Stimulated activated CD4-positive, alpha-beta T cell treated with anti-CD3 and anti-CD28 coated beads, TNF-alpha, amount 100 ng/mL, for 24 hours (primary cell): Measurements from ENCODE around the gene DENND1A.

Experiments used
- DNase-seq, 3 experiments: peaks; one replicate each; pipeline ENCODE4 v3.0.0-alpha.2; 2020; ENCODE audit warnings: low read depth in 3 of 3

The DENND1A gene

GRCh38 chr9:123392802-123393201, 537.1 kb downstream of the DENND1A start:
- no peak for DNase-seq

- DNase-seq: no peak
Observed at GRCh38 chr9:123391946-123392345, 538.0 kb downstream of the DENND1A start.

DNA sequence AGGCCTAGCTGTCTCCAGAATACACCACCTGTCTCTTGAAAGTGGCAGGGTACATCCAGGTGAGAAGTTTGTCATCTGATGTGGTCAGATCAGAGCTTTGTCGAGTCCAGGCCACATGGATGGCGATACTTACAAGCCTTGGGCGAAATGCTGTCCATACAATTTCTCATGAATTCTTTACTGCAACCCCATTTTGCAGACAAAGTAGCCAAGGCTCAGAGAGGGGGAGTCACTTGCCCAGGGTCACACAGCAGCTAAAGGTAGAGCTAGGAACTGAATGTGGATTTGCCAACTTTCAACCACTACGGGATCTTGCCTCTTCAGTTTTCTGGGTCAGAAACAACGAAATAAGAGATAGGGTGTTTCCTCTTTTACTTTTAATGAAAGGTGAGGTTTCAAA, 538.7 kb downstream of the DENND1A start:
- no peak for DNase-seq

DNA sequence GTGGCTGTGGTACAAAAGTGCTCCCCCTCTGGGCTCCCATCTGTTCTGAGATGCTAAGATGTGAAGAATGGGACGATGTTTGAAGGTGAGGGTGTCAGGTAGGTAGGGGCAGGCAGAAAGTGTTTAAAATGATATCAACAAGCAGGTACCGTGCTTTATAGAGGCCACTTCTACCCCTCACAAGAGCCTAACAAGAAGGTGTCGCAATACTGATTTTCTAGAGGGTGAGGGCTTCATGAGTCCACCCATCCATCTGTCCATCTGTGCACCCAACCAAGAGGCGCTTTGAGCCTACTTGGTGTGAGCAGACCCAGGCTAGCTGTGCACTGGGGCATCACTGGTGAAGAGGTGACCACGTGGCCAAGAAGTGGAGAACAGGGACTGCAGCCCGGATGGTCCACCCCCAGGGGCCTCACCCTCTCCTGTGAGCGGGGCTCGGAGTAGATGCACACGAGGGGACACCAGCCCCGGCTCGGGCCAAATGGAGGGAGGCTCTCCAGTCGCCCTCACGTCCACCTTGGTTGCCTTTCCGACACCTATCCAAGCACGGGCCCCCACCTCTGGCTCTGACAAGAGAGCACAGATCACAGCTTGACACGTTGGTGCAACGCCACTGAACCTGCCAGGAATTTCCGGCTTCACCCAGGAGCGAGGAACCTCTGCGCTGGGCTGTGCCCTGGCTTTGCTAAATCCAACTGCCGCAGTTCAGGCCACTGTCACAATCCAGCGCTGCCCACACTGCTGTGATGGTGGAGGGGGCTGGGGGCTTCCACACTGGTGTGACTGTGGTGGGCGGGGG, 539.4 kb downstream of the DENND1A start:
- no peak for DNase-seq

DNA sequence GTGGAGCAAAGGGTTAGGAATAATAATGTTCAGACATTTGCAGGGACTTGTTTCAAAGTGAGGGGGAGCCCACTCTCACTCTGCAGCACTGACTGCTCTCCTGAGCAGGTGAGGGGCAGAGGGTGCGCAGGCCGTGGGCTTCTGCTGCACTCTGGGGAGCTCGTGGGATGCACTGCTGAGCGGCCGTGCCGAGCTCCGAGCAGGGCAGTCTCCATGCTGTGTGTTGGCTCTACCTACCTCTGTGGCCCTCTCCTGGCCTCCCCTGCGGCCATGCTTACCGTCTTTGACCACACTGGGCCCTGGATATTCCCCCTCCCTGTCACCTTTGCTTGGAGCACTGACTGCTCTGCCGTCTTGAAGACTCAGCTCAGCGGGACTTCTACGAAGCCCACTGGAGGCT, 540.2 kb downstream of the DENND1A start:
- DNase-seq: no peak

DNA sequence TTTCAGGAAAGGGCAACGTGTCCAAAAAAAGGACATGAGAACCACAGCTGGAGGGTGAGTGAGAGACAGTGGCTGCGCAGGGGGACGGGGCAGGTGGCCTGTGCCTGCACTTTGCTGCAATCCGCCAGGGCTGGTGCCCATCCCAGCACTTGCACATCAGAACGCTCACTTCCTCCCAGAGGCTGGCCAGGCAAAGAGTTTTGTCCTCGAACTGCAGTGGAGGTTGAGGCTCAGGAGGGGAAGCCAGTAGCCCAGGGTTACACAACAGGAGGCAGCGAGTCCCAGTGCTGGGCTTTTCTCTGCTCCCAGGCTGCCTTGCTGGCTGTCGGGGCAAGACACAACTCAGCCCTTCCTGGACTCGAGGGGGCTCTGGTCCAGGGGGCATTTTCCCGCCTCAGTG, 540.9 kb downstream of the DENND1A start:
- DNase-seq: no peak

GRCh38 chr9:123387686-123388085, 542.2 kb downstream of the DENND1A start:
- no peak for DNase-seq

DNA sequence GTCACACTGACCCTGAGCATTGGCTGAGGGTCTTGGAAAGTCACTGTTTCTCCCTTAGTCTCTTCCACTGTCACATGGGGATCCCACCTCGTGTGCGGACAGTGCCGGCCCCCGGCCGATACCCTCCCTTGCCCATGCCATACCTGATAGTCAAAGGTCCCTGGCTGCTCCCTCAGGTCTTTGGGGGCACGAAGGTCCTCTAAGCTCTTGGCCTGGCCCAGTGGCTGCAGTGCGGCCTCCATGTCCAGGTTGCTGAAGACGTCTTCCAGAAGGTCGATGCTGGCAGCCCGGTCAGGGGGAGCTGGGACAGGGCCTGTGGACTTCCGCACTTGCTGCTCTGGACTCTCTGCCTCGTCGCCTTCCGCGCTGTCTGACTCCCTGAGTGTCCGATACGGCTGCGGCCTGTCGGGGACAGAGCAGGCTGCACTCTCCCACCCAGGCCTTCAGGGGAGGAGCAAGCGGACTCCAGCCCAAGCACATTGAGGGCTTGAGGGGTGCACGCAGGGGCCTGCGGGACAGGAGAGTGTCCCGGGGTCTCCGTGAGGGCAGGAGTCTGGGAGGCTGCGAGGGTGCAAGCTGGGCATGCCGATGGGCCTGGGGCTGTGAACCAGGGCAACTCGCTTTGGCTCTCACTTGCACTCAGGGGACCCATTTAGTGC, 546.3 kb downstream of the DENND1A start:
- DNase-seq: no peak

DNA sequence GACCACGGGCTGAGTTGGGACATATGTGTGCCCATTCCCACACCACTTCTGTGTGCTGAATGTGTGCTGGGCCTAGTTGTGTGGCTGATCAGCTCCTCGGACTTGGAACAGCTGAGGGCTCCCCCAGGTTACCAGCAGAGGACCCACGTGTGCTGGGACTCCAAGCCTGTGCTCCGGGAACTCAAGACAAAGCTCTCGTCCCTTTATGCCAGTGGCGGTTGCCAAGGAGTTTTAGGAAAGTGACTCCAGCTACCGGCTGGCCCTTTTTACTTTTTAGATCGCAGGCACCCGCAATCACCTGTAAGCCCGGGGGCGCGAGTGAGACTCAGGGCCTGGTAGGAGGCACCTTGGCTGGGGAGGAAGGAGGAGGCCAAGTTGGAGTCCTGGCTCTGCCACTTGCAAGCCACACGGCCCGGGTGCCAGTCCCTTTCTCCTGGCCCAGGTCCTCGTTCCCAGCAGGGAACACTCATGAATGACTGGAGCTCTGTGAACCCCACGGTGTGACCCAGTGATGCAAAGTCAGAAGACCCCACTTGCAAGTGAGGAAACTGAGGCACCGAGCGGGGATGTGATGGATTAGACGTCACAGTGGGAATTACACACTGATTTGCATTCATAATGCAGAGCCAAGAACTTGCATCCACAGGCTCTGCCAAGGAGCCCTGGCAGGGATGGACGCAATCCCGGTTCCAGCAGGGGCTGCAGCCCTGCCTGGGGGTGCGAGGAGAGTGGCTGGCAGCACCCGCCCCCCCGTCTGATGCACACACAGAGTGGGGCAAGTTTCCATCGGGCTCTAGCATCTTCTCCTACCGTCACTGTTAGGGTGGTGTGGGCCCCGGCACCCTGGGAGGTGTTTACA, 547.0 kb downstream of the DENND1A start:
- DNase-seq: no peak

DNA sequence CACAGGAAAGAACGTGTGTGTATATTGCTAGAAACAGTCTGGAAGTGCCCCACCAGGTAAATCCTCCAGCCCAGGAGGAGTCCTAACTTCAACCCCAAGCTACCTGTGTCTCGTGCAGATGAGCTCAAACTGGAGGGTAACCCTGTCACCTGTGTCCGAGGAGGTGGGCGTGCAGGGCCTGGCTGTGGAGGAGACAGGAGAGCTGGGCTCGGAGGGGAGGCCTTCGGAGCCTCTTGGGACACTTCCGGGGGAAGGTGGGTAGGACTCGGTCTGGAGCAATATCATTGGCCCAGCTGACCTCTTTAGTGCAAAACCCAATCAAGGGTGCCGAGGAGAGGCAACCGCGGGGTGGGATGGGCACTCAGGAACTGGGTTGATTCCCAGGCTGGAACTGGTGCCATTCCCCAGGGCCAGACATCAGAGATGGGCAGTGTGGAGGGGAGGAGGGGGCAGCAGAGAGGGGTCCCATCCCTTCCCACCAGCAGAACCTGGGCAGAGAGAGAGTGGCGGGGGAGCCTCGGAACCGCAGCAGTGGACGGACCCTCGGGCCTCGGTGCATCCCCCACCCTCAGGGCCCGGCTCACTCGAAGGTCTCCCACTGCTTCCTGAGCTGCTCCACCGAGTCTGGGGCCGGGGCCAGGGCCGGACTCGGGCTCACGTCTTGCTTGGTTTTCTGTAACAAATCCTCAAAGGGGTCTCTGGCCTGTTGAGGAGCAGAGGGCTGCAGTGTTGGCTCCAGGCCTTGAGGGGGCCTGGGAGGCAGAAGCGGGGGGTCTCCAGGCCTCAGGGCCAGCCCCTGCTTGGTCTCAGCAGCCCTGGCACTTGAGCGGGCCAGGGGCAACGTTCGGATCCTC, 548.8 kb downstream of the DENND1A start:
- no peak for DNase-seq

GRCh38 chr9:123378956-123379660, 550.8 kb downstream of the DENND1A start:
- DNase-seq: no peak

GRCh38 chr9:123378025-123378424, 551.9 kb downstream of the DENND1A start:
- DNase-seq: no peak

DNA sequence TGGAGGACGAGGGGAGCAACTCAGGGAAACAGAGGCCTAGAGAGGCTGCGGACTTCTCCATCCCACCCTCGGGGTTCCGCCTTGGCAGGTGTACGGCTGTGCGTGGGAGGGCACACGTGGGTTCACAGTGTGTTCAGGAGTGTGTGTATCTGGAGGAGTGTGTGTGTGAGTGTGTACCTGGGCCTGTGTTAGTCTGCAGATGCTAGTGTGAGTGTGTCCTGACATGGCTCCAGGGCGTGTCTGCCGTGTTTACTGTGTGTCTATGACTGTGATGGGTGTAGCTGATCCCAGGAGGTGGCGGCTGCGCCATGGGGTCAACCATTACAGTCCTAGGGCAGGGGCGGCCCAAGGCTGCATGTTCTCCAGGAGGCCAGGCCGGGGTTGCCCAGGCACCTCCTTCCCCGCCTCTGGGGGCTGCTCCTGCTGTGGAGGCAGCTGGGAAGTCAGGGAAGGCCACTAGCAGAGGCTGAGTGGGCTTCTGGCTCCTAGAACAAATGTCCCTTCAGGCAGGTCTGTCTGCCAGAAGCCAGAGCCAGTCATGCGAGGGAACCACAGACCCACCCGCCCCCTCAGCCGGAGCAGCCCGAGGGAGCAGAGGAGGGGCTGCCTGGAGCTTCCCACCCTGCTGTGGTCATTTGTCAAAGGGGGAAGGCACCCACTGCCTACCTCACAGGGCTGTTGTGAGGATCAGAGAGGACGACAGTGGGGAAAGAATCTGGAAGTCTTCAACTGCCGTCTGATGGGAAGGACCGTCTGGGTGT, 552.5 kb downstream of the DENND1A start:
- no peak for DNase-seq

- DNase-seq: no peak
Observed at GRCh38 chr9:123376218-123377071, 553.5 kb downstream of the DENND1A start.

- no peak for DNase-seq
Observed at GRCh38 chr9:123375469-123376132, 554.3 kb downstream of the DENND1A start.

DNA sequence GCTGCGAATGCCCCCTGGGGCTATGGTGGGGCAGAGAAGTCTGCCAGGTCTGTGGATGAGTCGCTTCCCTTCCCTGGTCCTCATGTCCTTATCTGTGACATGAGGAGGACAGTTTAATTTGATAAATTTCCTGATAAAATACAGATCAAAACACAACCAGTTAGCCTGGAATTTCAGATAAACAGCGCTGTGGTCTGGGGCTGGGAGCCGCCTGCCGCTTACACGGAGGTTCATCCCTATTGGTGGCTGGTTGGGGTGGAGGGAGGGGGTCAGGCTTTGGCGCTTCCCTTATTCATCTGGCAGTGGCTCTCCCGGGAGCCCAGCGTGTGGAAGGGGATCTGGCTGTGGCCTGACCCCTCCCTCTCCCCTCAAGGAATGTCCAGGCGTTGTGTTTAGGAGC, 556.0 kb downstream of the DENND1A start:
- DNase-seq: no peak

DNA sequence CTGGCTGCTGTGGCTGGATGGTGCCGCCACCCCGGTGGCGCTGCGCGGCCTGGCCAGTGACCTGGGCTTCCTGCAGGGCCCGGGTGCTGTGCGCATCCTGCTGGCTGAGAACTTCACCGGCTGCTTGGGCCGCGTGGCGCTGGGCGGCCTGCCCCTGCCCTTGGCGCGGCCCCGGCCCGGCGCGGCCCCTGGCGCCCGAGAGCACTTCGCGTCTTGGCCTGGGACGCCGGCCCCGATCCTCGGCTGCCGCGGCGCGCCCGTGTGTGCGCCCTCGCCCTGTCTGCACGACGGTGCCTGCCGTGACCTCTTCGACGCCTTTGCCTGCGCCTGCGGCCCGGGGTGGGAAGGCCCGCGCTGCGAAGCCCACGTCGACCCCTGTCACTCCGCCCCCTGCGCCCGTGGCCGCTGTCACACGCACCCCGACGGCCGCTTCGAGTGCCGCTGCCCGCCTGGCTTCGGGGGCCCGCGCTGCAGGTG, 556.4 kb downstream of the DENND1A start:
- DNase-seq: no peak

DNA sequence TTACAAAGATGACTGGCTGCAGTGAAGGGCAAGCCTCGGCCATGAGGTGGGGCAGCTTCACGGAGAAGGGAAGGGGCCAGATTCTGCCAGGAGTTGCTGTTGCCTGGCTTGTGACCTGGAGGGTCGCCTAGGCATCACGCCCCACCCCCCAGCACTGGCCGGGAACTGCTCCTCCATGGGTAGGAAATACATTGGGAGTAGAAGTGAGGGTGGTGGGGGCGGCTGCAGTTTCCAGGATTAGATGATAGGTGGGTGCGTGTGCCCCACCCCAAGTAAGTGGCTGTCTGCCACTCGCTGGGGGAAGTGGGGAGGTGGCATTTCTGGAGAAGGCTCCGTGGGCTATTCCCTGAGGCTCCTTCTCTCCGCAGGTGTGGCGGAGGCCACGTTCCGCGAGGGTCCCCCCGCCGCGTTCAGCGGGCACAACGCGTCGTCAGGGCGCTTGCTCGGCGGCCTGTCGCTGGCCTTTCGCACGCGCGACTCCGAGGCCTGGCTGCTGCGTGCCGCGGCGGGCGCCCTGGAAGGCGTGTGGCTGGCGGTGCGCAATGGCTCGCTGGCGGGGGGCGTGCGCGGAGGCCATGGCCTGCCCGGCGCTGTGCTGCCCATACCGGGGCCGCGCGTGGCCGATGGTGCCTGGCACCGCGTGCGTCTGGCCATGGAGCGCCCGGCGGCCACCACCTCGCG, 557.0 kb downstream of the DENND1A start:
- DNase-seq: no peak
